OCI-LY1 (cell line): ENCODE results near the gene NKX2-2.

Source experiments
- H2AFZ ChIP-seq: fragments of 200-600 bp; sonication (generic), shearing (Covaris generic); 2 replicates; pipeline ENCODE4 v1.6.0; 2014; ENCODE audit warnings: antibody characterized with exemption, mild to moderate bottlenecking, low read length
- H3F3A ChIP-seq: fragments of 200-600 bp; sonication (generic), shearing (Covaris generic); 2 replicates; pipeline ENCODE4 v1.6.0; 2014; ENCODE audit warnings: mild to moderate bottlenecking, antibody characterized with exemption, low read length, moderate library complexity; ENCODE audit not compliant: insufficient read depth
- H3K27ac ChIP-seq: fragments of 200-600 bp; sonication (generic); 2 replicates; pipeline ENCODE4 v1.5.1; 2014; ENCODE audit warnings: low read length, mixed run types, mild to moderate bottlenecking, low read depth; ENCODE audit not compliant: poor library complexity, severe bottlenecking
- H3K27me3 ChIP-seq: fragments of 200-600 bp; sonication (generic); 2 replicates; pipeline ENCODE4 v1.6.0; 2014; ENCODE audit warnings: antibody characterized with exemption, mild to moderate bottlenecking, low read length, moderate library complexity; ENCODE audit not compliant: insufficient read depth
- H3K36me3 ChIP-seq: fragments of 200-600 bp; sonication (generic); 2 replicates; pipeline ENCODE4 v1.6.1; 2014; ENCODE audit warnings: mild to moderate bottlenecking, antibody characterized with exemption, low read length, moderate library complexity, mixed read lengths; ENCODE audit not compliant: insufficient read depth
- H3K4me1 ChIP-seq: fragments of 200-600 bp; sonication (generic); 2 replicates; pipeline ENCODE4 v1.5.1; 2014; ENCODE audit warnings: mild to moderate bottlenecking, low read length, moderate library complexity; ENCODE audit not compliant: insufficient read depth, severe bottlenecking
- H3K4me2 ChIP-seq: fragments of 200-600 bp; sonication (generic), shearing (Covaris generic); 2 replicates; pipeline ENCODE4 v1.6.1; 2014; ENCODE audit warnings: low read length
- H3K4me3 ChIP-seq: fragments of 200-600 bp; sonication (generic); 2 replicates; pipeline ENCODE4 v1.5.1; 2014; ENCODE audit warnings: low read length, low read depth, mild to moderate bottlenecking, mixed read lengths; ENCODE audit not compliant: poor library complexity, severe bottlenecking
- H3K79me2 ChIP-seq: fragments of 200-600 bp; shearing (Covaris generic); 2 replicates; pipeline ENCODE4 v1.6.1; 2016; ENCODE audit warnings: mixed run types, low read length, mixed read lengths; ENCODE audit not compliant: insufficient read depth
- H3K9ac ChIP-seq: fragments of 200-600 bp; sonication (generic), shearing (Covaris generic); 2 replicates; pipeline ENCODE4 v1.6.1; 2014; ENCODE audit warnings: mild to moderate bottlenecking, low read length, mixed read lengths
- H3K9me2 ChIP-seq: fragments of 200-600 bp; sonication (generic), shearing (Covaris generic); 2 replicates; pipeline ENCODE4 v1.6.1; 2014; ENCODE audit warnings: low read depth, mild to moderate bottlenecking, low read length, mixed read lengths
- H3K9me3 ChIP-seq: fragments of 200-600 bp; shearing (Covaris generic); 2 replicates; pipeline ENCODE4 v1.6.1; 2014; ENCODE audit warnings: low read length, mixed read lengths
- H4K20me1 ChIP-seq: fragments of 200-600 bp; sonication (generic), shearing (Covaris generic); 2 replicates; pipeline ENCODE4 v1.6.0; 2016; ENCODE audit warnings: mild to moderate bottlenecking, low read length; ENCODE audit not compliant: insufficient read depth
- CTCF ChIP-seq: fragments of 200-600 bp; sonication (generic), shearing (Covaris generic); IDR thresholded peaks from 2 replicates; pipeline ENCODE4 v1.5.1; 2017; ENCODE audit warnings: mild to moderate bottlenecking, antibody characterized with exemption, low read length, moderate library complexity, mixed read lengths
- EZH2 ChIP-seq: fragments of 200-600 bp; sonication (generic), shearing (Covaris generic); IDR thresholded peaks from 2 replicates; pipeline ENCODE4 v1.8.0; 2017; ENCODE audit warnings: borderline replicate concordance, mixed run types, mild to moderate bottlenecking, antibody characterized with exemption, low read length, moderate library complexity, mixed read lengths

The NKX2-2 gene

GRCh38 chr20:21465799-21466198 is 48.1 kb downstream of the NKX2-2 start:
- Histone ChIP-seq H3K9me2 (no peaks in the 10 kb centered on the region), H3K9ac (no peak overlapping the region), H3K4me2 (no peak overlapping the region), H3F3A (no peaks in the 10 kb centered on the region), H3K27ac (no peak overlapping the region), H4K20me1 (no peaks in the 10 kb centered on the region), H2AFZ (no peak overlapping the region), H3K79me2 (no peaks in the 10 kb centered on the region), H3K4me1 (no peaks in the 10 kb centered on the region), H3K27me3 (no peaks in the 10 kb centered on the region), H3K36me3 (no peaks in the 10 kb centered on the region), H3K4me3 (no peak overlapping the region), H3K9me3 (no peaks in the 10 kb centered on the region)
- no peak for TF ChIP-seq CTCF
- no peak for TF ChIP-seq EZH2

- Histone ChIP-seq H3K27me3 (no peaks in the 10 kb centered on the region), H3K9me2 (no peaks in the 10 kb centered on the region), H3K79me2 (no peaks in the 10 kb centered on the region), H3K4me1 (no peaks in the 10 kb centered on the region), H3K9me3 (no peaks in the 10 kb centered on the region), H3K4me2 (no peak overlapping the region), H3K9ac (no peak overlapping the region), H3K27ac (no peak overlapping the region), H3F3A (no peaks in the 10 kb centered on the region), H3K4me3 (no peak overlapping the region), H4K20me1 (no peaks in the 10 kb centered on the region), H2AFZ (no peak overlapping the region), H3K36me3 (no peaks in the 10 kb centered on the region)
- TF ChIP-seq CTCF (no peak), EZH2 (no peak)
These were observed 48.9 kb downstream of the NKX2-2 start for GRCh38 chr20:21464916-21465315.
